GM19438 (cell line): ENCODE results near the gene USO1.
A peak's percentile ranks its signal among the peaks of the same experiment; 100 is the strongest.
"Not testable (repeated sequence)": the region's sequence is repeated elsewhere in the genome, so short reads cannot be mapped to it uniquely, and the experiment has no call there.

Experiments used
- ATAC-seq: cut with Tn5 transposase; IDR thresholded peaks from one replicate; pipeline ENCODE4 v1.9.1; 2021; ENCODE audit warnings: low read depth; ENCODE audit not compliant: unreplicated experiment

The USO1 gene

DNA sequence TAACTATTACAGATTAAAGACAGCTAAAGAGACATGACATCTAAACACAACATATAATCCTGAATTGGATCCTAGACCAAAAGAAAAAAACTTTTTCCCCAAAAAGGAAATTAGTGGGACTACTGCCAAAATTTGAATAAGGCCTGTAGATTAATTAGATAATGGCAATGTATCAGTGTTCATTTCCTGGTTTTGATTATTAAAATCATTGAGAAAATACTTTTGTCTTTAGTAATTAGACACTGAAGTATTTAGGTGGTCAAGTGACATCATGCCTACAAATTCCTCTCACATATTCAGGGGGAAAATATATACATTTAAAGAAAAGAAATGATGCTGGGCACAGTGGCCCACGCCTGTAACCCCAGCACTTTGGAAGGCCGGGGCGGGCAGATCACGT is 10.4 kb upstream of the USO1 start:
- no peak for ATAC-seq

DNA sequence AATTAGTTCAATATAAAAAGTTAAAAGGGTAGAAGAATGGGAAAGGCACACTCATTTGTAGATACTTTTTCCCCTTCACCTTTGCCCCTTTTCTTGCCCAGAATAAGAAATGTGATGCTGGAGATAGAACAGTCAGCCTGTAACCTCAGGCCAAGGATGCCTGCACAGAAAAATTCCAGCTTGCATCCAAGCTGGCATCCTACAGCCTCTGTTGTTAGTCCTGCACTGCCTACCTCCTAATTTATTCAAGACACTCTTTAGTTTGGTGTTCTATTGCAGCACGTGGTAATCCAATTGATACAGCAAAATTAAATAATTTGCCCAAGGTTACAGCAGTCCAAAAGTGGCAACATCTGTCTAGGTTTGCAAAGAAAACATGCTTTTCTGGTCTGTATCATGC is 9.7 kb upstream of the USO1 start:
- no peak for ATAC-seq

DNA sequence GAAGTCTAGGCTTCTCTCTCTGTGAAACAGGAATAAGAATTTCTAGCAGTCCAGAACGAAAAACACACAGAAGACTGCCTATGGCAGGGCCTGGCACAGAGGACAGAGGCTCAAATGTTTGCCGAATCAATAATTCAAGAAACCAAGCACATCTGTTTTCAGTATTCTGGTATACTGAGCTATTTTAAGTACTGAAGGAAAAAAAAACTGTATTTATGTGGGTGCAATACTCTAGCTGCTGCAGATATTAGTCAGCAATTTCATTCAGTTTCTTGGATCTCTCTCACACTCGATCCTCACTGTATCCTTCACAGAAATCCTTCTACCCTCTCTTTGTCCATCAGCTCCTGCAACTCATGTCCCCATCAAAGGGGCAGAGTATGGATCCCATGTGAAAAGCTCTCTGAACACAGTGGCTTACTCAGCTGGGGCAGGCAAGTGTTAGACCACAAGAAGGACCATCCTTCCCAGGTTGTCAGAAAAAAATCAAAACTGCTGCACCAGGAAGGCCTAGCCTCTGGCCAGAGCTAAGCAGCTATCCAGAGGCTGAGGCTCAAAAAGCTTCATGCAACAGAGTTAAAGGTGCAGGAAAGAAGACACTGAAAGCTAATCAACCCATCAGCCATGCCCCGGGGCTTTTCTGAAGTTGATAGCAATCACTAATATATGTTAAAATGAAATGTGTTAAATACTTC is 9.1 kb upstream of the USO1 start:
- ATAC-seq = no peak

DNA sequence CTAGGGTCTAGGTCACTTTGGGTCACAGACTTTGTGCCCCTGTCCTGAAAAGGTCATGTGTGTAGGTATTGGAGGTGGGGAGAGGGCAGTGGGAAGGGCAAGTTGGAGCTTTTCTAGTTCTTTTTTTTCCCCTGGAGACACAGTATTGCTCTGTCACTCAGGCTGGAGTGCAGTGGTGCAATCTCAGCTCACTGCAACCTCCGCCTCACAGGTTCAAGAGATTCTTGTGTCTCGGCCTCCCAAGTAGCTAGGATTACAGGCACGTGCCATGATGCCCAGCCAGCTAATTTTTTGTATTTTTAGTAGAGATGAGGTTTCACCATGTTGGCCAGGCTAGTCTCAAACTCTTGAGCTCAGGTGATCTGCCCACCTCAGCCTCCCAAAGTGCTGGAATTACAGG is 8.3 kb upstream of the USO1 start:
- not testable (repeated sequence) for ATAC-seq

DNA sequence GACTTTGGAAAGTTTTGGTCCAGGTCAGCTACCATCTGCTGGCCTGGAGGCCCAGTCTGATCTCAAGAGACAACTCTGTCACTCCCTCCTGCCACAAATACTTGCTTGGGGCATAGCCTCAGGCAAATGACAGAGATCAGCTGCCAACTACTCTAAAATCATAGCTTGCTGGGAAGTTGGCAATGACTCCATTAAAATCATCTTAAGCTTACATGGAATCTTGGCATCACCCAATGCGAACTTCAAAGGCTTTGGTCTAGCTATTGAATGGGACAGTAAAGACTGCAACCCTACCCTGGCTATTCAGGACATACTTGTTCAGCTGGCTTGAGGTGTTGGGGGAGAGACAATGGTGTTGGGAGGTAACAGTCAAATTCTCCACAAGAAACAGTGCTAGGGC is 7.0 kb upstream of the USO1 start:
- ATAC-seq = no peak

DNA sequence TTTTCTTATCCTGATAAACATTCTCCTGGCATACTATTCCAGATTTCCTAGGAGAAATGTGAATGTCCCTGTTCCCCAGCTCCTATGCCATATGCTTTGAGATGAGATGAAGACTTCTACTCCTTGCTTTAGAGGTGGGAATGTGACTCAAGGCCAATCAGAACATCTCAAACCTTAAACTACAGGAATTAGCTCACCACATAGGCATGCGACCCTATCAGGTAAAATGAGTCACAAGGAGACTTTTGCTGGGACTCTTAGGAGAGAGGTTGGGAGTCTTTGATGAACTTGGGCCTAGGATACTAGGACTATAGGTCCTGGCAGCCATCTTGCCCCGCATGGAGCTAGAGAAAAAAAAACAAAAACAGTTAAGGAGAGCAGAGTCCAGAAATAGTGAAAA is 5.8 kb upstream of the USO1 start:
- ATAC-seq = no peak

DNA sequence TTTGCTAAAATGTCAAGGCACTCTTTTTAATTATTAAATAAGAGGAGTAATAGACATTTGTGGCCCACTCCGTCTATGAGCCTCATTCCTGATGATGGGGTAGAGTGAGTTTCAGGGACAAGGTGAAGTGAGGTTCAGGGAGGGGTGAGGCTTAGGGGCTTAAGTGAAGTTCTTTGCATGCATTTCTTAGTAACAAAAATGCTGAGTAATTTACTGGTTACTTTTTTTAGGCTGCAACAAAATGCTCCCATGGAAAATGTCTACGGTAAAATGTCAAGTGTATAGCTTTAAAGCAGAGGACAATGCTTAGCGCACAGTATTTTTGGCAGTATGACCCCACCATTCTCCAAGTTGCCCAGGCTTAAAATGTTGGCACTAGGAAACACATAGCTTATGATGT is 2.0 kb upstream of the USO1 start:
- ATAC-seq = no peak

DNA sequence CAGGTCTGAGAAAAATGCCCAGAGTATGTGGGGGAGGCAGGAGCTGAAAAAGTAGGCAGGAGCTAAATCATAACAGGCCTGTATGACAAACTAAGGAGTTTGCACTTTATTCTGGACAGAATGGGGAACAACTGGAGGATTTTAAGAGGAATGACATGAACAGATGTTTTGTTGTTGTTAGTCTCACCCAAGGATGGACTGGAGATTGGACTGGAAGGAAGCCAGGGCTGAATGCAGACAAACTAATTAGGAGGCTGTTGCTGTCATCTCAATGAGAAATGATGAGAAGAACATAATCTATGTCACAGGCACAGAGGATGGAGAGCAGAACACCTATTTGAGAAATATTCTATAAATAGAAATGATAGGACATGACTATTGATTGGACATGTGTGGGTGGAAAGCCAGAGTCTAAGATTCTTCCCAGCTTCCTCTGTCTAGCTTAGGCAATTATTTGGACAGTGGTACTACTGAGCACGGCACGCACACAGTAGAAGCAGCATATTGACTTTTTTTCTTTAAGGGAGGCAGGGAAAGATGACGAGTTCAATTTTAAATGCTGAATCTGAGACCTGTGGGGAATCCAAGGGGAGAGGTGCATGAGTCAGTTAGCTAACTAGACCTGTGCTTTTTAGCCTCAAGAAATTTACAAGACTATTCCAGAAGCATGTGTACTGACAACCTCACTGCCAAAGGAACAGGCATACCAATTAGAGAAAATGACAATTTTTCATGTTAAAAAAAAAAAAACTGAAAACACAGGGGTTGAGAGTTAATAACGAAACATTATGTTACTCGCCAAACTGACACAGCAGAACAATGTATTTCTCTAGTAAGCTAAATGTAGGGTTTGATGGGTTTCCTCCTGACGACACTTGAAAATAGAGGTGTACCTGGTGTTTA is 963 bp upstream of the USO1 start:
- no peak for ATAC-seq

DNA sequence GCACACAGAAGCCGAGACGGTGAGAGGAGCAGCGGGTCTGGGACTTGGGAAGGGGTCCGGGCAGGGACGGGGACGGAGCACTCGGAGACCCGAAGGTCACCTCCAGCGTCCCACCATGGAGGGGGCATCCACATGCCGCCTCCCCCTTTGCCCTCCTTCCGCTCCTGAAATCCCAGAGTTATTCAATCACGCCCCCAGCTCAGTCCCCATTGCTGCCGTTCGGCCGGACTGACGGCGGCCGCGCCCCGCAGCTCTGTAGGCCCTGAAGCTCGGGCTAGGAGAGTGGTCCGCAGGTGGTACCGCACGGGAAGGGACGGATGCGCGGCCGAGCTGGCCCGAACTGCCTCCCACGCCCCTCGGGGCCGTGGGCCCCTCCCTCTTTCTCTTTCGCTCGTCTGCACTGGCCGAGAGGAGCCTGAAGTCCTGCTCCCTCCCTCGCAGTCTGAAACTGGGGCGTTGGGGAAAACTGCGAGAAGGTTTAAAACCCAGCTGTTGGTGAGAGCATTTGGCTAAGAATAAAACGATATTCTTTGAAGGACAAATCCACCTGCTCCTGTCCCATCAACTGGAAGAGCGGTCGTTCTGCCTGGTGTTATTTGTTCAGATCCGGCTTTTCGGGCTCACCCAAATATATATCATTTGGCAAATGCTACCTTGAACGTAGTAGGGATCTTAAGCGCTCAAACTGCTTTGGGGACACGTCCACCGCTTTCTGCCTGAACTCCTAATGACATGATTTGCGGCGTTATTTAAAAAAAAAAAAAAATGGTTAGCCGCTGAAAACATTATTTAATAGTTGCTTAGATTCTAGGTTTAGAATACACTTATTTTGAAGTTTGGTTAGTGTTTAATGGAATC is 719 bp downstream of the USO1 start:
- peak; percentile 49 for ATAC-seq

DNA sequence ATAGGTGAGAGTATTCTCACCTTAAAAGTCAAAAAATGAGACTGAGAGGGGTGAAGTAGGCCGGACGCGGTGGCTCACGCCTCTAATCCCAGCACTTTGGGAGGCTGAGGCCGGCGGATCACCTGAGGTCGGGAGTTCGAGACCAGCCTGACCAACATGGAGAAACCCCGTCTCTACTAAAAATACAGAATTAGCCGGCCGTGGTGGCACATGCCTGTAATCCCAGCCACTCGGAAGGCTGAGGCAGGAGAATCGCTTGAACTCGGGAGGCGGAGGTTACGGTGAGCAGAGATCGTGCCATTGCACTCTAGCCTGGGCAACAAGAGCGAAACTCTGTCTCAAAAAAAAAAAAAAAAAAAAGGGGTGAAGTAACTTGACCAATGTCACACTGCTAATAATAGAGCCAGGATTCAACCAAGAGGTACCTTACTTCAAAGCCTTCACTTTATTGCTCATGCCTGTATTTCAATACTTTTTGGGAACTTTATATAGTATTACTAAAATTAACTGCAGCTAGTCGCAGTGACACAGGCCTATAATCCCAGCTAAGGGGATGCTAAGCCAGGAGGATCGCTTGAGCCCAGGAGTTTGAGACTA is 1.7 kb downstream of the USO1 start:
- not testable (repeated sequence) for ATAC-seq

DNA sequence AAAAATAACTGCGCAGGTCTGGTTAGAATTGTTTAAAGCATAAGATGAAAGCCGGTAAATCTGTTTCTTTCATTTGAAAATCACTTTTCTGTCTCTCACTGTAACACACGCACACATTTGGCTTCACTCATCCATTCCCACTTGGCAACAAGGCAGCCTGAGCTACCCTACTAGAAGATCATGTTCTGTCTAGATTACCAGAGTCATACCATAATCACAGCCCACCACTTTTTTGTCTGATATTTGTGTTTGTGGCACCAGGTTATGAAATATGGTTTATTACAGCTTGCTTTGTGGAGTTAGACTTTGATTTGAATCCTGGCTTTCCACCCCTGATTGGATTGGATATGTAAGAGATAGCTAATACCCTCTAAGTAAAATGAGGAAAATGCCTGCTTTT is 2.2 kb downstream of the USO1 start:
- ATAC-seq = no peak

DNA sequence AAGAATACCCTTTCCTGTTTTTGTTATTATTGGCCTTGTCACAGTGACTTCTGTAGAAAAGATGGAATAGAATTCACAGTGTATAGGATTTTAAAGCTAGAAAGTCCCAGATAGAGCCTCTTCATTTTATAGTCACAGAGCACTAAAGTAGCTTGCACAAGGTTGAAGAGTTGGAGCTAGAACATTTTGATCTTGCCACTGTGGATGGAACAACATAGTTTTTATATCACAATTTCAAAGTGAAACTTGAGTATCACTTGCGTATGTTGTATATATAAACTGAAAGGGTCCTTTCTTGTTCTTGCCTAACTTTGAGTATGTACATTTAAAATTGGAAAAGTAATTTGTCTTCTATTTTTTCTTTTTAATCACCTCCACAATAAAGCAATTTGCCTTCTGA is 2.7 kb downstream of the USO1 start:
- ATAC-seq = no peak

DNA sequence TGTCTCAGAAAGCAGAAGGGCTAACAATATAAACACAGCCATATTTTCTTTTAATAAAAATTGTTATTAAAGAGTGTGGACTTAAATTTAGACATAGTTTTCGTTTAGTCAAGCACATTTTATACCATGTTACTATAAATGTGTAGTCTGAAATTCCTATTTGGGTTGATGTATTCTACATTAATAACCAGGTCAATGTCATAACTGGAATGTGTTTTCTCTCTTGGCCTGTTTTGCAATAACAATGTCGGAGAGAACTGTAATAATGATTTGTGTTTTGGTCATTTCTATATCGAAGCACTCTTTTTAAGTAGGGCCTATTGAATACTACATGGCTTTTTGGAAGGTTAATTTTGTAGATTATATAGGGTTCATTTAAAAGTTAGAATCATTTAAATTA is 5.5 kb downstream of the USO1 start:
- no peak for ATAC-seq

DNA sequence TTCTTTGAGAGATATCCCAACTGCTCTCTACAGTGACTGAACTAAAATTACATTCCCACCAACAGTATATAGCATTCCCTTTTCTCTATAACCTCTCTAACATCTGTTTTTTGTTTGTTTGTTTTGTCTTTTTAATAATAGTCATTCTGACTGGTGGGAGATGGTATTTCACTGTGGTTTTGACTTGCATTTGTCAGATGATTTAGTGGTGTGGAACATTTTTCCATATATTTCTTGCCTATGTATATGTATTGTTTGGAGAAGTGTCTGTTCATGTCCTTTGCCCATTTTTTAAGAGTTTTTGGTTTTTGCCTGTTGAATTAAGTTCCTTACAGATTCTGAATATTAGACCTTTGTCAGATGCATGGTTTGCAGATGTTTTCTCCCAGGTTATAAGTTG is 9.0 kb downstream of the USO1 start:
- ATAC-seq = no peak

DNA sequence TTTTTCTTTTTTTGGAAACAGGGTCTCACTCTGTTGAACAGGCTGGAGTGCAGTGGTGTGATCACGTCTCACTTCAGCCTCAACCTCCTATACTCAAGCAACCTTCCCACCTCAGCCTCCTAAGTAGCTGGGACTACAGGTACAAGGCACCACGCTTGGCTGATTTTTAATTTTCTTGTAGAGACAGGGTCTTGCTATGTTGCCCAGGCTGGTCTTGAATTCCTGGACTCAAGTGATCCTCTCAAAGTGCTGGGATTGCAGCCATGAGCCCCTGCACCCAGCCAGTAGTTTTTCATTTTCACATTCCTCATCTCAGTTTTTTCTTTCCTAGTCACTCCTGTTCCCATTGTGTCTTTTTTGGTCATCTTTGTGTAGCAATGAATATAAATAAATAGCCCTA is 11.1 kb downstream of the USO1 start:
- ATAC-seq = no peak

DNA sequence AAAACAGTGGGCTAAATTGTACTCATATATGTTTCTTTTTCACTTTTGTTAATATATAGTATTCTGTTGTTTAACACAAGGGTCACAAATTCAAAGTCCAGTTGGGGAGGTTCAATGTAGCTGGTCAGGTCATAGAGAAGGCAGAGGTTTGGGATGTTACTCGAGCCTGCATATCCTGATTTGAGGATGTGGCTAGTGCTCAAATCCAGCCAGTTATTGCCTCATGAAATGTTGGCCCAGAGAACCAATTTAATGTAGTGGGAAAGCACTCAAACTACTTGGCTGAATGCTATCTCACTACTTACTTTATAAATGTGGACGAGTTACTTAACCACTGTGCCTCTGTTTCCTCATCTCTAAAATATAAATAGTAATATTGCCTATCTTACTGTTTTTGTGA is 12.5 kb downstream of the USO1 start:
- no peak for ATAC-seq

DNA sequence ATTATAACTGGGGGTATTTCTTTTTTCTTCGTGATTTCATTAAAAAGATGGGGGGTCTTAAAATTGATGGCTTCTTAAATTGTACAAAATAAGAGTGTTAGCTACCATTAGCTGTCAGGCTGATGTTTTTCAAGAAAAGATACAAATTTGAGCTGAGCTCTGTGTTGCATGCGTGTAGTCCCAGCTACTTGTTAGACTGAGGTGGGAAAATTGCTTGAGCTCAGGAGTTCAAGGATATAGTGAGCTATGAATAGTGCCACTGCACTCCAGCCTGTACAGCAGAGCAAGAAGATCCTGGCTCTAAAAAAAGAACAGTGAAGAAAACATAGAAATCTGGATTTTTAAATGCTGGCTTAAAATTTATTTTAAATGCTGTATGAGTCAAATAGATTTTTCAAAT is 13.0 kb downstream of the USO1 start:
- no peak for ATAC-seq

DNA sequence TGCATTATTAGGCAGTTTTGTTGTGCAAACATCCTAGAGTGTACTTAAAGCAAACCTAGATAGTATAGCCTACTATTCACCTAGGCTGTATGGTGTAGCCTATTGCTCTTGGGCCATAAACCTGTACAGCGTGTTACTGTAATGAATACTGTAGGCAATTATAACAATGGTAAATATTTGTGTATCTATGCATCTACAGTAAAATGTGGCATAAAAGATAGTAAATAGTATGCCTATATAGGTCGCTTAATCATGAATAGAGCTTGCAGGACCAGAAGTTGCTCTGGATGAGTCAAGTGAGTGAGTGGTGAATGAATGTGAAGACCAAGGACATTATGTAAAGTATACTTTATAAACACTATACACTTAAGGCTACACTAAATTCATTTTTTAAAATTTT is 16.6 kb downstream of the USO1 start:
- no peak for ATAC-seq

DNA sequence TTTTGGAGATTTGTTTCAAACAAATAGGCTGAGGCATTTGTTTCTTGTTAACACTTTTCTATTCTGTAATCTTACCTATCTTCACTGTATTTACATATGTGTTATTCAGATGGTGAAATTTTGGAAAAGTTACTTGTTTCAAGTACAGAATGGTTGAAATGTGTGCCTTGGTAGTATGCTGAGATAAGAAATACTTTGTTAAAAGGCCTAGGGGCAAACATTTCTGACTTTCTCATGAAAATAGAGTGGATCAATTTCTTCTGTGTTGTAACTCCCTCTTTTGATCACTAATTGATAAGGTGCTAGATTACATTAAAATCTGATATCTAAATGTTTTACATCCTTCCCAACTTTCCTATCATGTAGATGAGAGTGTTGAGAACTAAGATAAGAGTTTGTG is 18.1 kb downstream of the USO1 start:
- no peak for ATAC-seq

DNA sequence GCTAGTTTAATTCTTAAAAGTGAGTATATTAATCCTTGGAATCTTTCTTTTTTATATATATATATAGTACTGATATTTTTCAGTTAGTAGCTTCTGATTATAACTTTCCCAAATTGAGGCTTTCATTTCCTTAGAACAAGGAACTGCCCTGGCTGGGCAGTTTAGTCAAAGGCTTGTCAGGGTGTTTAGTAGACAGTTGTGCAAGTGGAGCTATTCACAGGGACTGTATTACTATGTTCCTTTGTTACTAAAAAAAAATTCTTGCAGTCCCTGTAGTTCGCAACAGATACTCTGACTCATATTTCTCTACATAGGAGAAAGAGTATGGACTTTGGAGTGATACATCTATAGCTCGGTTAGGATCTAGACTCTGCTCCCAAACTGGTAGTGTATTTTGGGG is 20.8 kb downstream of the USO1 start:
- ATAC-seq = no peak

DNA sequence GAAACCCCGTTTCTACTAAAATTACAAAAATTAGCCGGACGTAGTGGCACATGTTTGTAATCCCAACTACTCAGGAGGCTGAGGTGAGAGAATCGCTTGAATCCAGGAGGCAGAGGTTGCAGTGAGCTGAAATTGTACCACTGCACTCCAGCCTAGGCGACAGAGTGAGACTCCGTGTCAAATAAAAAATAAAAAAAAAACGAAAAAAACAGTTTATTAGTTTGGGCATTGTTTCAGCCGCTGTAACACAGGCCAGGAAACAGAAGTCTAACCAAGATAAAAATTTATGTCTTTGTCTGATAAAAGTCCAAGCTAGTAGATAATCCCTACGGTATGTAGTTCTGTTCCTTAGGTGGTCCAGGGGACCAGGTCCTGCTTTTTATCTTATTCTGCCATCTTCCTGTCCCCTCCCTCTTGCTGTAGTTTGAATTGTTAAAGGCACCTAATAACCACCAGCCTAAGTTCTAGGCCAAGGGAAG is 21.4 kb downstream of the USO1 start:
- ATAC-seq = no peak
